CD4-positive, CD25-positive, alpha-beta regulatory T cell (primary cell): ENCODE data around the gene CYP4F2. TPM values are rescaled to one million over a fixed set of nuclear protein-coding genes. Genes with fewer than 3 reads are reported as not detected.
"Not testable (repeated sequence)": the region's sequence is repeated elsewhere in the genome, so short reads cannot be mapped to it uniquely, and the experiment has no call there.

Experiments
- ATAC-seq, 2 donors: fragments of 150-1000 bp; cut with Tn5 transposase; one replicate each; pipeline ENCODE4 v1.10.0; 2021; ENCODE audit warnings: low read depth in 2 of 2, moderate number of reproducible peaks in 2 of 2, moderate library complexity in 1 of 2
- DNase-seq, 3 donors: peaks; one replicate each; pipeline versions ENCODE4 v3.0.0 to v3.0.0-alpha.2; 2012 to 2022; ENCODE audit warnings: mixed read lengths in 1 of 3
- H3K27ac ChIP-seq: one replicate; pipeline ENCODE4 v1.7.0; 2013; ENCODE audit warnings: mild to moderate bottlenecking, low read length; ENCODE audit not compliant: insufficient read depth, poor library complexity, severe bottlenecking
- H3K27me3 ChIP-seq: one replicate; pipeline ENCODE4 v1.7.0; 2013; ENCODE audit warnings: low read length; ENCODE audit not compliant: control insufficient read depth, insufficient read depth
- H3K36me3 ChIP-seq: one replicate; pipeline ENCODE4 v1.7.0; 2013; ENCODE audit warnings: mild to moderate bottlenecking, low read length, moderate library complexity; ENCODE audit not compliant: control insufficient read depth, insufficient read depth
- H3K4me1 ChIP-seq: 2 replicates; pipeline ENCODE4 v1.7.0; 2013; ENCODE audit warnings: mild to moderate bottlenecking, low read length; ENCODE audit not compliant: insufficient read depth, control insufficient read depth, poor library complexity, severe bottlenecking
- H3K4me3 ChIP-seq: one replicate; pipeline ENCODE4 v1.7.0; 2013; ENCODE audit warnings: low read depth, mild to moderate bottlenecking, low read length, moderate library complexity
- H3K9me3 ChIP-seq, 2 experiments: 1 replicate in 1 of 2; 2 replicates in 1 of 2; pipeline ENCODE4 v1.7.0; 2013; ENCODE audit warnings: low read length in 2 of 2, mild to moderate bottlenecking in 1 of 2, moderate library complexity in 1 of 2; ENCODE audit not compliant: control insufficient read depth in 2 of 2
- H3K27ac Mint-ChIP-seq, 3 donors: one replicate each; pipeline ENCODE4 v1.8.0; 2020 to 2022; ENCODE audit warnings: mild to moderate bottlenecking in 3 of 3, mixed read lengths in 3 of 3, moderate library complexity in 2 of 3
- H3K27me3 Mint-ChIP-seq: one replicate; pipeline ENCODE4 v1.8.0; 2022; ENCODE audit warnings: mild to moderate bottlenecking, mixed read lengths
- H3K36me3 Mint-ChIP-seq: one replicate; pipeline ENCODE4 v1.8.0; 2020; ENCODE audit warnings: mixed read lengths
- H3K4me1 Mint-ChIP-seq, 4 donors: one replicate each; pipeline ENCODE4 v1.8.0; 2020 to 2022; ENCODE audit warnings: mixed read lengths in 4 of 4, mild to moderate bottlenecking in 1 of 4
- H3K4me3 Mint-ChIP-seq, 4 donors: one replicate each; pipeline ENCODE4 v1.8.0; 2020 to 2022; ENCODE audit warnings: mild to moderate bottlenecking in 4 of 4, mixed read lengths in 4 of 4, moderate library complexity in 3 of 4
- H3K9me3 Mint-ChIP-seq, 7 donors: one replicate each; pipeline ENCODE4 v1.8.0; 2020 to 2022; ENCODE audit warnings: mixed read lengths in 7 of 7, mild to moderate bottlenecking in 3 of 7, moderate library complexity in 2 of 7
- polyA plus RNA-seq, 4 donors: library from polyadenylated mRNA; unstranded; fragments of 300-500 nt; fragmentation: Illumina TruSeq; gene quantifications; one replicate each; pipeline ENCODE4 v1.2.3, GENCODE V29; 2021
- total RNA-seq: library from RNA; stranded (reverse); gene quantifications from one replicate; pipeline ENCODE4 v1.2.3, GENCODE V29; 2022

The CYP4F2 gene
- total and polyA plus RNA-seq, 5 donors from 2014 or later, result not detected

DNA sequence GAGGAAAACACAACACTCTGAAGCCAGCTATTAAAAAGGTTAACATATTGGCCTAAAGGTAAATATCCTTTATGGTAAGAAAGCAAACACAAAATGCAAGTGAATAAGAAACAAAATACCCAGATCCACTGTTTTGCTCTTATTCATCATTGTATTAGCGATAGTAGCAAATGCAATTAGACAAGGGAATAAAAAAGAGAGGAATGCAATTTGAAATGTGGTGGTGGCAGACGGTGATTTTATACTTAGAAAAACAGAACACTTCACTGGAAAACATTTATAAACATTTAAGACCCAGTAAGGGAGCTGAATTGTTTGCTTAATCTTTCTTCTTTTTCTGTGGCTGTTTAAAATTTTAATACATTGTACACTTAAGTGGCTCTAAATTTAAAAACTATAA is 17.2 kb upstream of the CYP4F2 start:
- H3K4me1 ChIP-seq, result no peaks in the 10 kb centered on the region
- H3K27ac ChIP-seq, result no peak overlapping the region
- H3K36me3 ChIP-seq, result no peaks in the 10 kb centered on the region
- DNase-seq (no peak), ATAC-seq (no peak)
- H3K9me3 Mint-ChIP-seq, result peaks cover 0 to 8% (median 6%) of the 10 kb centered on the region in 7 donors
- no peak overlapping the region for H3K4me3 ChIP-seq
- H3K9me3 ChIP-seq, result peaks cover 9 to 11% of the 10 kb centered on the region in 2 experiments
- no peak overlapping the region for H3K4me3 Mint-ChIP-seq
- no peak overlapping the region for H3K27ac Mint-ChIP-seq
- H3K4me1 Mint-ChIP-seq, result peaks cover 0 to 5% (median 3%) of the 10 kb centered on the region in 4 donors
- peaks cover 28% of the 10 kb centered on the region for H3K27me3 ChIP-seq
- H3K27me3 Mint-ChIP-seq, result peaks cover 47% of the 10 kb centered on the region
- H3K36me3 Mint-ChIP-seq, result no peaks in the 10 kb centered on the region

GRCh38 chr19:15913830-15914229 is 16.0 kb upstream of the CYP4F2 start:
- Histone ChIP-seq H3K4me3 (no peak overlapping the region), H3K4me1 (no peaks in the 10 kb centered on the region), H3K9me3 (peaks cover 9 to 11% of the 10 kb centered on the region in 2 experiments), H3K36me3 (no peaks in the 10 kb centered on the region), H3K27ac (no peak overlapping the region), H3K27me3 (peaks cover 36% of the 10 kb centered on the region)
- peaks cover 51% of the 10 kb centered on the region for H3K27me3 Mint-ChIP-seq
- H3K4me1 Mint-ChIP-seq, result peaks cover 0 to 4% (median 1%) of the 10 kb centered on the region in 4 donors
- no peaks in the 10 kb centered on the region for H3K36me3 Mint-ChIP-seq
- no peak overlapping the region for H3K4me3 Mint-ChIP-seq
- H3K27ac Mint-ChIP-seq, result no peak overlapping the region
- DNase-seq, result no peak
- peaks cover 0 to 8% (median 6%) of the 10 kb centered on the region in 7 donors for H3K9me3 Mint-ChIP-seq
- no peak for ATAC-seq

- Mint-ChIP-seq H3K36me3 (no peaks in the 10 kb centered on the region), H3K27ac (no peak overlapping the region)
- peaks cover 39% of the 10 kb centered on the region for H3K27me3 ChIP-seq
Observed at GRCh38 chr19:15913384-15913783, 15.5 kb upstream of the CYP4F2 start.

GRCh38 chr19:15911599-15912235 is 13.8 kb upstream of the CYP4F2 start:
- H3K4me3 ChIP-seq, result no peak overlapping the region
- H3K4me1 Mint-ChIP-seq, result peaks cover 0 to 4% (median 1%) of the 10 kb centered on the region in 4 donors
- peaks cover 2 to 12% (median 5%) of the 10 kb centered on the region in 7 donors for H3K9me3 Mint-ChIP-seq
- peaks cover 43% of the 10 kb centered on the region for H3K27me3 ChIP-seq
- peaks cover 9 to 11% of the 10 kb centered on the region in 2 experiments for H3K9me3 ChIP-seq
- DNase-seq (no peak), ATAC-seq (no peak)
- no peaks in the 10 kb centered on the region for H3K36me3 Mint-ChIP-seq
- H3K27ac ChIP-seq, result no peak overlapping the region
- H3K27me3 Mint-ChIP-seq, result peaks cover 55% of the 10 kb centered on the region
- no peak overlapping the region for H3K27ac Mint-ChIP-seq
- H3K4me1 ChIP-seq, result no peaks in the 10 kb centered on the region
- no peak overlapping the region for H3K4me3 Mint-ChIP-seq
- no peaks in the 10 kb centered on the region for H3K36me3 ChIP-seq

More at GRCh38 chr19:15913384-15913783, 15.5 kb upstream of the CYP4F2 start:
- H3K27ac ChIP-seq, result no peak overlapping the region
- Mint-ChIP-seq H3K4me1 (peaks cover 0 to 4% (median 1%) of the 10 kb centered on the region in 4 donors), H3K9me3 (peaks cover 0 to 8% (median 6%) of the 10 kb centered on the region in 7 donors), H3K4me3 (no peak overlapping the region), H3K27me3 (peaks cover 53% of the 10 kb centered on the region)
- H3K4me1 ChIP-seq, result no peaks in the 10 kb centered on the region
- DNase-seq (no peak), ATAC-seq (no peak)
- H3K4me3 ChIP-seq, result no peak overlapping the region
- peaks cover 9 to 11% of the 10 kb centered on the region in 2 experiments for H3K9me3 ChIP-seq
- no peaks in the 10 kb centered on the region for H3K36me3 ChIP-seq

DNA sequence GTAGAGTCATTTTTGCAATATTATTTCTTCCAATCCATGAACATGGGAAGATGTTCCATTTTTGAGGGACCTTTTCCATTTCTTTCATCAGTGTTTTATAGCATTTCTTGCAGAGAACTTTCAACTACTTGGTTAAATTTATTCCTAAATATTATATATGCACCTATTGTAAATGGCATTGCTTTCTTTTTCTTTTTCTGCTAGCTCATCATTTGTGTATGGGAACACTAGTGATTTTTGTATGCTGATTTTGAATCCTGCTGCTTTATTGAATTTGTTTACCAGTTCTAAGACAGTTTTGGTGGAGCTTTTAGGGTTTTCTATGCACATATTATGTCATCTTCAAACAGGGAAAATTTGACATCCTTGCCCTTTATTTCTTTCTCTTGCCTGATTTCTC is 7.2 kb upstream of the CYP4F2 start:
- no peaks in the 10 kb centered on the region for H3K36me3 ChIP-seq
- DNase-seq (no peak), ATAC-seq (no peak)
- no peaks in the 10 kb centered on the region for H3K36me3 Mint-ChIP-seq
- peaks cover 0 to 7% of the 10 kb centered on the region in 2 experiments for H3K9me3 ChIP-seq
- H3K4me1 Mint-ChIP-seq, result peaks cover 0 to 9% (median 6%) of the 10 kb centered on the region in 4 donors
- no peak overlapping the region for H3K4me3 ChIP-seq
- H3K4me1 ChIP-seq, result no peaks in the 10 kb centered on the region
- peaks cover 0 to 8% (median 2%) of the 10 kb centered on the region in 7 donors for H3K9me3 Mint-ChIP-seq
- H3K27ac ChIP-seq, result no peak overlapping the region
- peaks cover 71% of the 10 kb centered on the region for H3K27me3 Mint-ChIP-seq
- no peak overlapping the region for H3K4me3 Mint-ChIP-seq
- H3K27me3 ChIP-seq, result peaks cover 35% of the 10 kb centered on the region
- H3K27ac Mint-ChIP-seq, result no peak overlapping the region

DNA sequence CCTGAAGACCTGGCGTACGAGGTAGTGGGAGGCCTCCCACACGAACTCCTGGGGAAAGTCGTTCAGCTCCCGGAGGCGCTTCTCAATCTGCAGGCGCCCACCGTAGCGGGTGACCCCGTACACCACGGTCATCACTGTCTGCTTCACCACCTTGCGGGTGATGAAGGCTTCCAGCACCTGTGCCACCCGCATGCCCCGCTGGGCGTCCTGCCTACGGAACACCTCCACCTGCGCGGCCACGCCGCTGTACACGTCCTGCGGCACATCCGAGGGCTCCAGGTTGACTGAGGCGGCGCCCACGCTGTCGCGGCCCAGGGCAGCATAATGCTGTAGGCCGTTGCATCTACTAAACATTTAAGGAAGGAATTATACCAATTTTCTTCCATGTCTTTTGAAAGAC is 5.0 kb upstream of the CYP4F2 start:
- H3K27ac Mint-ChIP-seq, ATAC-seq: not testable (repeated sequence)
- H3K27me3 ChIP-seq, result peaks cover 24% of the 10 kb centered on the region

GRCh38 chr19:15902254-15902653 is 4.4 kb upstream of the CYP4F2 start:
- DNase-seq (no peak), ATAC-seq (no peak)
- H3K4me3 Mint-ChIP-seq, result no peak overlapping the region
- peaks cover 62% of the 10 kb centered on the region for H3K27me3 Mint-ChIP-seq
- no peak overlapping the region for H3K27ac ChIP-seq
- H3K27me3 ChIP-seq, result peaks cover 19% of the 10 kb centered on the region
- H3K4me1 Mint-ChIP-seq, result peaks cover 0 to 11% (median 6%) of the 10 kb centered on the region in 4 donors
- peaks cover 0 to 7% of the 10 kb centered on the region in 2 experiments for H3K9me3 ChIP-seq
- H3K4me1 ChIP-seq, result no peaks in the 10 kb centered on the region
- H3K4me3 ChIP-seq, result no peak overlapping the region
- H3K9me3 Mint-ChIP-seq, result peaks cover 0 to 5% (median 1%) of the 10 kb centered on the region in 7 donors
- H3K36me3 ChIP-seq, result no peaks in the 10 kb centered on the region
- H3K27ac Mint-ChIP-seq, result no peak overlapping the region
- no peaks in the 10 kb centered on the region for H3K36me3 Mint-ChIP-seq

More for the DNA sequence above, 5.0 kb upstream of the CYP4F2 start:
- peaks cover 66% of the 10 kb centered on the region for H3K27me3 Mint-ChIP-seq
- H3K36me3 Mint-ChIP-seq, H3K9me3 Mint-ChIP-seq, H3K36me3 ChIP-seq, DNase-seq, H3K4me3 Mint-ChIP-seq, H3K9me3 ChIP-seq, H3K4me3 ChIP-seq, H3K27ac ChIP-seq, H3K4me1 ChIP-seq: not testable (repeated sequence)
- peaks cover 0 to 11% (median 6%) of the 10 kb centered on the region in 4 donors for H3K4me1 Mint-ChIP-seq

GRCh38 chr19:15900504-15900903 is 2.6 kb upstream of the CYP4F2 start:
- Mint-ChIP-seq H3K4me1 (peaks cover 0 to 11% (median 6%) of the 10 kb centered on the region in 4 donors), H3K4me3 (peak overlapping the region in 2 of 4 donors; percentile 69 to 77), H3K27ac (no peak overlapping the region), H3K9me3 (peaks cover 0 to 4% (median 1%) of the 10 kb centered on the region in 7 donors), H3K27me3 (peaks cover 50% of the 10 kb centered on the region), H3K36me3 (no peaks in the 10 kb centered on the region)
- peaks cover 7% of the 10 kb centered on the region for H3K27me3 ChIP-seq
- no peak overlapping the region for H3K4me3 ChIP-seq
- peaks cover 0 to 7% of the 10 kb centered on the region in 2 experiments for H3K9me3 ChIP-seq
- no peaks in the 10 kb centered on the region for H3K4me1 ChIP-seq
- ATAC-seq (no peak), DNase-seq (no peak)
- no peaks in the 10 kb centered on the region for H3K36me3 ChIP-seq
- no peak overlapping the region for H3K27ac ChIP-seq
